Measurements from ENCODE around the gene CBX1. TPM values are rescaled to one million over a fixed set of nuclear protein-coding genes. Genes with fewer than 3 reads are reported as not detected.

CBX1 gene
- total and polyA plus RNA-seq, 2 experiments from 2014 or later = 127 to 223 TPM

DNA sequence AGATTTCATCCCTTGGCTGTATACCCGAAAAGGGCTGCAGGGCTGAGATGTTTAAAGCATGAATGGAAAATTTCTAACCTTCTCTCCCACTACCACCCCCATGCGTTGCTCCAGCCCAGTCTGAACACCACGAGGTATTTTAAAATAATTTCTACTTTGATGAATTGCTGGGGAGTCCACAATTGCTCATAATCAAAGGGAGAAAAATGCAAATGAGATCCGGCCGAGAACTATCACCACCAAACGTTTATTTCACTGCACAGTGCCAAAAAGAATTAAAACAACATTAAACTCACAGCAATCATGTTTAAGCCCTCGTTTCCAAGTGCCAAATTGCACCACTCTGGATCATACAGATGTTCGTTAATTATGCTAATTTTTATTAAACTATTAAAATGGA is 43.0 kb upstream of the CBX1 start:
- DNase-seq (ENCODE audit: low spot score) (no peak), ATAC-seq (no peak)
- no peaks in the 10 kb centered on the region; the same call in 1 of the 2 replicates for H3F3A ChIP-seq (replicated peaks; ENCODE audit: low read depth)
- no peak for TF ChIP-seq NANOG (IDR thresholded peaks at IDR 0.05; ENCODE audit: borderline replicate concordance)
- TF ChIP-seq POLR2AphosphoS5 (IDR thresholded peaks at IDR 0.05; ENCODE audit: low read depth) = no peak
- TF ChIP-seq STAT1 (IDR thresholded peaks at IDR 0.05; ENCODE audit: unreplicated experiment) = no peak
- TF ChIP-seq, protein P1, sequence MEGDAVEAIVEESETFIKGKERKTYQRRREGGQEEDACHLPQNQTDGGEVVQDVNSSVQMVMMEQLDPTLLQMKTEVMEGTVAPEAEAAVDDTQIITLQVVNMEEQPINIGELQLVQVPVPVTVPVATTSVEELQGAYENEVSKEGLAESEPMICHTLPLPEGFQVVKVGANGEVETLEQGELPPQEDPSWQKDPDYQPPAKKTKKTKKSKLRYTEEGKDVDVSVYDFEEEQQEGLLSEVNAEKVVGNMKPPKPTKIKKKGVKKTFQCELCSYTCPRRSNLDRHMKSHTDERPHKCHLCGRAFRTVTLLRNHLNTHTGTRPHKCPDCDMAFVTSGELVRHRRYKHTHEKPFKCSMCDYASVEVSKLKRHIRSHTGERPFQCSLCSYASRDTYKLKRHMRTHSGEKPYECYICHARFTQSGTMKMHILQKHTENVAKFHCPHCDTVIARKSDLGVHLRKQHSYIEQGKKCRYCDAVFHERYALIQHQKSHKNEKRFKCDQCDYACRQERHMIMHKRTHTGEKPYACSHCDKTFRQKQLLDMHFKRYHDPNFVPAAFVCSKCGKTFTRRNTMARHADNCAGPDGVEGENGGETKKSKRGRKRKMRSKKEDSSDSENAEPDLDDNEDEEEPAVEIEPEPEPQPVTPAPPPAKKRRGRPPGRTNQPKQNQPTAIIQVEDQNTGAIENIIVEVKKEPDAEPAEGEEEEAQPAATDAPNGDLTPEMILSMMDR (conservative IDR thresholded peaks at IDR 0.05; ENCODE audit: low read depth in 2 of 2) = no peak
- TF ChIP-seq EZH2 (IDR thresholded peaks at IDR 0.05; ENCODE audit: low read depth, unreplicated experiment) = no peak
- TF ChIP-seq EZH2phosphoT487 (IDR thresholded peaks at IDR 0.05; ENCODE audit: unreplicated experiment) = no peak
- TF ChIP-seq CREB1 (CRISPR knock-in tag; IDR thresholded peaks at IDR 0.05; ENCODE audit: low read depth) = no peak
- no peak for TF ChIP-seq ZNF114 (CRISPR knock-in tag; IDR thresholded peaks at IDR 0.05)
- TF ChIP-seq, protein P2, sequence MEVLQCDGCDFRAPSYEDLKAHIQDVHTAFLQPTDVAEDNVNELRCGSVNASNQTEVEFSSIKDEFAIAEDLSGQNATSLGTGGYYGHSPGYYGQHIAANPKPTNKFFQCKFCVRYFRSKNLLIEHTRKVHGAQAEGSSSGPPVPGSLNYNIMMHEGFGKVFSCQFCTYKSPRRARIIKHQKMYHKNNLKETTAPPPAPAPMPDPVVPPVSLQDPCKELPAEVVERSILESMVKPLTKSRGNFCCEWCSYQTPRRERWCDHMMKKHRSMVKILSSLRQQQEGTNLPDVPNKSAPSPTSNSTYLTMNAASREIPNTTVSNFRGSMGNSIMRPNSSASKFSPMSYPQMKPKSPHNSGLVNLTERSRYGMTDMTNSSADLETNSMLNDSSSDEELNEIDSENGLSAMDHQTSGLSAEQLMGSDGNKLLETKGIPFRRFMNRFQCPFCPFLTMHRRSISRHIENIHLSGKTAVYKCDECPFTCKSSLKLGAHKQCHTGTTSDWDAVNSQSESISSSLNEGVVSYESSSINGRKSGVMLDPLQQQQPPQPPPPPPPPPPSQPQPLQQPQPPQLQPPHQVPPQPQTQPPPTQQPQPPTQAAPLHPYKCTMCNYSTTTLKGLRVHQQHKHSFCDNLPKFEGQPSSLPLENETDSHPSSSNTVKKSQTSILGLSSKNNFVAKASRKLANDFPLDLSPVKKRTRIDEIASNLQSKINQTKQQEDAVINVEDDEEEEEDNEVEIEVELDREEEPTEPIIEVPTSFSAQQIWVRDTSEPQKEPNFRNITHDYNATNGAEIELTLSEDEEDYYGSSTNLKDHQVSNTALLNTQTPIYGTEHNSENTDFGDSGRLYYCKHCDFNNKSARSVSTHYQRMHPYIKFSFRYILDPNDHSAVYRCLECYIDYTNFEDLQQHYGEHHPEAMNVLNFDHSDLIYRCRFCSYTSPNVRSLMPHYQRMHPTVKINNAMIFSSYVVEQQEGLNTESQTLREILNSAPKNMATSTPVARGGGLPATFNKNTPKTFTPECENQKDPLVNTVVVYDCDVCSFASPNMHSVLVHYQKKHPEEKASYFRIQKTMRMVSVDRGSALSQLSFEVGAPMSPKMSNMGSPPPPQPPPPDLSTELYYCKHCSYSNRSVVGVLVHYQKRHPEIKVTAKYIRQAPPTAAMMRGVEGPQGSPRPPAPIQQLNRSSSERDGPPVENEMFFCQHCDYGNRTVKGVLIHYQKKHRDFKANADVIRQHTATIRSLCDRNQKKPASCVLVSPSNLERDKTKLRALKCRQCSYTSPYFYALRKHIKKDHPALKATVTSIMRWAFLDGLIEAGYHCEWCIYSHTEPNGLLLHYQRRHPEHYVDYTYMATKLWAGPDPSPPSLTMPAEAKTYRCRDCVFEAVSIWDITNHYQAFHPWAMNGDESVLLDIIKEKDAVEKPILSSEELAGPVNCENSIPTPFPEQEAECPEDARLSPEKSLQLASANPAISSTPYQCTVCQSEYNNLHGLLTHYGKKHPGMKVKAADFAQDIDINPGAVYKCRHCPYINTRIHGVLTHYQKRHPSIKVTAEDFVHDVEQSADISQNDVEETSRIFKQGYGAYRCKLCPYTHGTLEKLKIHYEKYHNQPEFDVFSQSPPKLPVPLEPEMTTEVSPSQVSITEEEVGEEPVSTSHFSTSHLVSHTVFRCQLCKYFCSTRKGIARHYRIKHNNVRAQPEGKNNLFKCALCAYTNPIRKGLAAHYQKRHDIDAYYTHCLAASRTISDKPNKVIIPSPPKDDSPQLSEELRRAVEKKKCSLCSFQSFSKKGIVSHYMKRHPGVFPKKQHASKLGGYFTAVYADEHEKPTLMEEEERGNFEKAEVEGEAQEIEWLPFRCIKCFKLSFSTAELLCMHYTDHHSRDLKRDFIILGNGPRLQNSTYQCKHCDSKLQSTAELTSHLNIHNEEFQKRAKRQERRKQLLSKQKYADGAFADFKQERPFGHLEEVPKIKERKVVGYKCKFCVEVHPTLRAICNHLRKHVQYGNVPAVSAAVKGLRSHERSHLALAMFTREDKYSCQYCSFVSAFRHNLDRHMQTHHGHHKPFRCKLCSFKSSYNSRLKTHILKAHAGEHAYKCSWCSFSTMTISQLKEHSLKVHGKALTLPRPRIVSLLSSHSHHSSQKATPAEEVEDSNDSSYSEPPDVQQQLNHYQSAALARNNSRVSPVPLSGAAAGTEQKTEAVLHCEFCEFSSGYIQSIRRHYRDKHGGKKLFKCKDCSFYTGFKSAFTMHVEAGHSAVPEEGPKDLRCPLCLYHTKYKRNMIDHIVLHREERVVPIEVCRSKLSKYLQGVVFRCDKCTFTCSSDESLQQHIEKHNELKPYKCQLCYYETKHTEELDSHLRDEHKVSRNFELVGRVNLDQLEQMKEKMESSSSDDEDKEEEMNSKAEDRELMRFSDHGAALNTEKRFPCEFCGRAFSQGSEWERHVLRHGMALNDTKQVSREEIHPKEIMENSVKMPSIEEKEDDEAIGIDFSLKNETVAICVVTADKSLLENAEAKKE (CRISPR knock-in tag; IDR thresholded peaks at IDR 0.05) = no peak
- H2AFZ ChIP-seq = peak overlapping the region; percentile 63; the same call in 1 of the 2 replicates
- H3K4me2 ChIP-seq = no peak overlapping the region; the same call in 1 of the 2 replicates
- no peaks in the 10 kb centered on the region for H3K27me3 ChIP-seq (ENCODE audit: insufficient read depth)
- H3K4me1 ChIP-seq (ENCODE audit: insufficient read depth) = peaks cover 13% of the 10 kb centered on the region
- H3K4me3 ChIP-seq = no peak overlapping the region
- no peak overlapping the region for H3K4me3 Mint-ChIP-seq
- H3K79me2 ChIP-seq (replicated peaks; ENCODE audit: insufficient read depth) = no peaks in the 10 kb centered on the region
- H3K27me3 Mint-ChIP-seq (ENCODE audit: insufficient read depth, low read depth, poor library complexity) = peaks cover 7% of the 10 kb centered on the region
- H3K27ac Mint-ChIP-seq = no peak overlapping the region
- no peaks in the 10 kb centered on the region for H3K36me3 Mint-ChIP-seq (ENCODE audit: low read depth)
- H3K27ac ChIP-seq (ENCODE audit: low read depth) = no peak overlapping the region
- H3K4me1 Mint-ChIP-seq = peaks cover 19% of the 10 kb centered on the region
- no peaks in the 10 kb centered on the region for H3K9me3 Mint-ChIP-seq
- H3K36me3 ChIP-seq (ENCODE audit: insufficient read depth) = no peaks in the 10 kb centered on the region
- no peaks in the 10 kb centered on the region for H3K9me2 ChIP-seq (ENCODE audit: insufficient read depth)
- no peaks in the 10 kb centered on the region for H4K20me1 ChIP-seq (replicated peaks; ENCODE audit: insufficient read depth)

All from GM23338 (cell line).